GM15510 (cell line): ENCODE results near the gene CCPG1.

Experiments
- POLR2A ChIP-seq: IDR thresholded peaks from 3 replicates; pipeline ENCODE4 v1.6.1; 2011; ENCODE audit warnings: borderline replicate concordance; ENCODE audit not compliant: insufficient read length; ENCODE audit errors: extremely low read depth

Gene CCPG1

GRCh38 chr15:55334997-55335396 is 73.2 kb downstream of the CCPG1 start:
- no peak for TF ChIP-seq POLR2A

GRCh38 chr15:55334371-55334770 is 73.8 kb downstream of the CCPG1 start:
- no peak for TF ChIP-seq POLR2A

DNA sequence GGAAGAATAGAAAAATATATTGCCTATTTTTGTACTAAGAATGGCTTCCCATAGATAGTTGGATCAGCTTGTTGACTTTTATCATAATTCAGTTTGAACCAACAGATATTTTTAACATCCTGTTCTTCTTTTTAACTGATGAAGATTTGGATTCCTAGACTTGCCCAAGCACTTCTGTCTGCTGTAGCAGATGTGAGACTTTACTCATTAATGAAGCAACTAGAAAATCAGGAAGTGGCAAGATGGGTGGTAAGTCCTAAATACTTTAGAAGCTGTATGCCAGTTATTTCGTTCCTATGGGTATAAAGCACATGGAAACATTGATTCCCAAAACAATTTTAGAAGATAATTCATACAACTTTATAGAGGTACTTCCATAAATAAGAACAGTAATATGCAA is 80.8 kb downstream of the CCPG1 start:
- TF ChIP-seq POLR2A, result no peak

DNA sequence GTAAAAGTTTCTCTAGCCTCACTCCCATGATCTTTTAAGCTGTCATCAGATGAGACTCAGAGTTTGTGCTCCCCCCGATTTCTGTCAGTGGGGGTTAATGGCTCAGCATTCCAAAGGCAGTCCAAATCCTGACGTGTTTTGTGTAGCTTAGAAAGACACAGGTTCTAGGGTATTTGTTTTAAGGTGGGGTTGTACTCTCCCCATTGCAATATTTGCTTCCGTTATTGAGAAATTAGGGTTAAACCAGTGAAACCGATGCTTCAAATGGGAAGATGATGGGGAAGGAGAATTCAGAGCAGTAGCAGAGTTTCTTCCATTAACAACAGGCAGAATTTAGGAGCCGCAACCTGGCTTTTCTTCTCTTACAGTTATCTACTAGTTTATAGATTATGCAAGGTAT is 85.7 kb downstream of the CCPG1 start:
- TF ChIP-seq POLR2A, result no peak

- no peak for TF ChIP-seq POLR2A
Observed at GRCh38 chr15:55320963-55321362, 87.2 kb downstream of the CCPG1 start.

DNA sequence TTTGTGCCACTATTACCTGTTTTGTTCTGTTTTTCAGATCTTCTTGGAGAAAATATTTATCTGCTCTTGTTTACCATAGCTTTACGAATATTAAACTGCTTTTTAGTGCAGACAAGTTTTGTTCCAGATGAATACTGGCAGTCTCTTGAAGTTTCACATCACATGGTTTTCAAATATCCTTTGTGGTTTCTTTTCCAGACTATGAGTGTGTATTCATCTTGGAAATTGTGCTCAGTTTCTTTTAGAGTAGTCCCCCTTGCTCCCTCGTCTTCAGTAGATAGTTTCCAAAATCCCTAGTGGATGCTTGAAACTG is 88.0 kb downstream of the CCPG1 start:
- TF ChIP-seq POLR2A, result no peak

GRCh38 chr15:55319537-55320237 is 88.5 kb downstream of the CCPG1 start:
- no peak for TF ChIP-seq POLR2A

DNA sequence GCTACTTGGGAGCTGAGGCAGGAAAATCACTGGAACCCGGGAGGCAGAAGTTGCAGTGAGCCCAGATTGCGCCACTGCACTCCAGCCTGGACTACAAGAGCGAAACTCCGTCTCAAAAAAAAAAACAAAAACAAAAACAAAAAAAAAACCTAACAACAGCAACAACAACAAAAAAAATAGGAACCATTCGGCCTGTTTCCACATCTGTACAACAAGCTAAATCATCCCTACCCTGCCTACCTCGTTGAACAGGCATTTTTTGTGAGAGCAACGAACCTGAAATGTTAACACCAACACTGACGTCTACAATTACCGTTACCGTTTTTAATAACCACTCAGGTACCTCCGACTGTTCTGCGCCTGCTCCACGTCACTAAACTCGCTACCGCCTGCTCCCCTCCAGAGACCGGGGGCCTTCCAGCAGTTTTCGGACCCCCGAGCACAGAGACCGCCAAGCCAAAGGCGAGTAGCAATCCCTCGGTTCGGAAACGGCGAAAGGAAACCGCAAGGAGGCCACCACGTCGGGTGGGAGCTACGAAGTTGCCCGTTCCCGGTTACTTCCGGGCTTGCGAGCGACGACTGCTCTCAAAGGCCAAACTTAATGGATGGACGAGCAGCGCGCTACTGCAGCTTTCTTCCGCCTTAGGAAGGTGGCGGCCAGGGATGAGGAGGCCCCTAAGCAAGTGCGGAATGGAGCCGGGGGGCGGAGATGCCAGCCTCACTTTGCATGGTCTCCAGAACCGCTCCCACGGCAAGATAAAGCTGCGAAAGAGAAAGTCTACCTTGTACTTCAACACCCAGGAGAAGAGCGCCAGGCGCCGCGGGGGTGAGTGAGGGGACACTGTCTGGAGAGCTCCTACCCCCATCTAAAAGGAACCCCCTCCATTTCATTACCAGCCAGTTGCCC is 89.3 kb downstream of the CCPG1 start, which contains the start of the genes PIGB and PIGBOS1:
TSS of gene PIGB (plus strand) at position 635 of the 907 bp plus-strand sequence. CDS start at position 664, 29 bp downstream.
TSS of gene PIGBOS1 (minus strand) at position 536 of the 907 bp plus-strand sequence. CDS start 1,331 bp downstream, outside the sequence.
- TF ChIP-seq POLR2A, result peak; percentile 61
